HepG2 (cell line): ENCODE results near the gene OBP2A.

ENCODE experiments used
- CTCF ChIP-seq: sonication (generic); formaldehyde crosslinking; IDR thresholded peaks from 2 replicates; pipeline ENCODE4 v1.5.0; 2020; ENCODE audit warnings: mild to moderate bottlenecking, missing genetic modification reagents, moderate library complexity
- NFYB ChIP-seq: sonication (generic); formaldehyde crosslinking; IDR thresholded peaks from 2 replicates; pipeline ENCODE4 v1.4.0; 2020; ENCODE audit warnings: missing genetic modification reagents
- PCBP2 ChIP-seq: fragments of 200-400 bp; formaldehyde crosslinking; optimal IDR thresholded peaks from 2 replicates; pipeline ENCODE3; 2018; ENCODE audit warnings: low read length, low read depth; ENCODE audit not compliant: poor library complexity, severe bottlenecking
- POGZ ChIP-seq: sonication (generic); formaldehyde crosslinking; IDR thresholded peaks from 2 replicates; pipeline ENCODE4 v1.4.0; 2020; ENCODE audit warnings: mild to moderate bottlenecking, missing genetic modification reagents
- TAF15 ChIP-seq: fragments of 200-400 bp; formaldehyde crosslinking; IDR thresholded peaks from one replicate; pipeline ENCODE4 v1.6.1; 2018; ENCODE audit warnings: mild to moderate bottlenecking, low read depth, low read length; ENCODE audit not compliant: poor library complexity, severe bottlenecking
- ZNF605 ChIP-seq: sonication (generic); formaldehyde crosslinking; IDR thresholded peaks from 2 replicates; pipeline ENCODE4 v1.8.0; 2022; ENCODE audit warnings: mild to moderate bottlenecking, missing genetic modification reagents

GRCh38 chr9:135582541-135582940, 36.6 kb downstream of the OBP2A start:
- TF ChIP-seq PCBP2, result no peak
- no peak for TF ChIP-seq ZNF605
- TF ChIP-seq TAF15, result no peak
- no peak for TF ChIP-seq CTCF (CRISPR knock-in tag)
- TF ChIP-seq NFYB, result no peak
- TF ChIP-seq POGZ (CRISPR knock-in tag), result no peak
